ENCODE measurements around the gene MEST.

DNA sequence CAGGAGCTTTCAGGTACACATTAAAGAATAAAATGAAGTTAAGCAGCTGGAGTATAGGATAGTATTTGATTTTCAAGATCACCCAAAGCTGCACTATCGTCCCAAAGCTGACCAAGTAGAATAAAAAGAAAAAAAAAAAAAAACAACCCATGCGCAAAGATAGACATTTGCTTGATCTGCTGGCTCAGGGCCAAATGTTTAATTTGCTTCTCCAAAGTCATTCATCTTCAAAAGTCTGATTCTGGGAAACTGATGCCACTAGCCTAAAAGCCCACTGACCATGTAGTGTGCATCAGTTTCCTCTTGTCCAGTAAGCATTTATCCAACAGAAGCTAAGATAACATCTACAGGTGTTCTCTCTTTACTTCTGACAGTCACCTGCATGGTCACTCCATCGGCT lies 14.5 kb downstream of the MEST start:
- TF ChIP-seq, protein P1, sequence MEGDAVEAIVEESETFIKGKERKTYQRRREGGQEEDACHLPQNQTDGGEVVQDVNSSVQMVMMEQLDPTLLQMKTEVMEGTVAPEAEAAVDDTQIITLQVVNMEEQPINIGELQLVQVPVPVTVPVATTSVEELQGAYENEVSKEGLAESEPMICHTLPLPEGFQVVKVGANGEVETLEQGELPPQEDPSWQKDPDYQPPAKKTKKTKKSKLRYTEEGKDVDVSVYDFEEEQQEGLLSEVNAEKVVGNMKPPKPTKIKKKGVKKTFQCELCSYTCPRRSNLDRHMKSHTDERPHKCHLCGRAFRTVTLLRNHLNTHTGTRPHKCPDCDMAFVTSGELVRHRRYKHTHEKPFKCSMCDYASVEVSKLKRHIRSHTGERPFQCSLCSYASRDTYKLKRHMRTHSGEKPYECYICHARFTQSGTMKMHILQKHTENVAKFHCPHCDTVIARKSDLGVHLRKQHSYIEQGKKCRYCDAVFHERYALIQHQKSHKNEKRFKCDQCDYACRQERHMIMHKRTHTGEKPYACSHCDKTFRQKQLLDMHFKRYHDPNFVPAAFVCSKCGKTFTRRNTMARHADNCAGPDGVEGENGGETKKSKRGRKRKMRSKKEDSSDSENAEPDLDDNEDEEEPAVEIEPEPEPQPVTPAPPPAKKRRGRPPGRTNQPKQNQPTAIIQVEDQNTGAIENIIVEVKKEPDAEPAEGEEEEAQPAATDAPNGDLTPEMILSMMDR (IDR thresholded peaks at IDR 0.05; ENCODE audit: low read length) = no peak
- TF ChIP-seq EZH2 (IDR thresholded peaks at IDR 0.05; ENCODE audit: borderline replicate concordance, low read length) = no peak
